SH-SY5Y (cell line): ENCODE data around the gene CCNB2.

Experiments used
- GATA2 ChIP-seq: IDR thresholded peaks from 2 replicates; pipeline ENCODE4 v1.6.1; 2011; ENCODE audit warnings: mild to moderate bottlenecking, low read depth, low read length
- GATA3 ChIP-seq: IDR thresholded peaks from 2 replicates; pipeline ENCODE4 v1.6.1; 2011; ENCODE audit warnings: low read depth, mild to moderate bottlenecking, low read length, moderate library complexity

DNA sequence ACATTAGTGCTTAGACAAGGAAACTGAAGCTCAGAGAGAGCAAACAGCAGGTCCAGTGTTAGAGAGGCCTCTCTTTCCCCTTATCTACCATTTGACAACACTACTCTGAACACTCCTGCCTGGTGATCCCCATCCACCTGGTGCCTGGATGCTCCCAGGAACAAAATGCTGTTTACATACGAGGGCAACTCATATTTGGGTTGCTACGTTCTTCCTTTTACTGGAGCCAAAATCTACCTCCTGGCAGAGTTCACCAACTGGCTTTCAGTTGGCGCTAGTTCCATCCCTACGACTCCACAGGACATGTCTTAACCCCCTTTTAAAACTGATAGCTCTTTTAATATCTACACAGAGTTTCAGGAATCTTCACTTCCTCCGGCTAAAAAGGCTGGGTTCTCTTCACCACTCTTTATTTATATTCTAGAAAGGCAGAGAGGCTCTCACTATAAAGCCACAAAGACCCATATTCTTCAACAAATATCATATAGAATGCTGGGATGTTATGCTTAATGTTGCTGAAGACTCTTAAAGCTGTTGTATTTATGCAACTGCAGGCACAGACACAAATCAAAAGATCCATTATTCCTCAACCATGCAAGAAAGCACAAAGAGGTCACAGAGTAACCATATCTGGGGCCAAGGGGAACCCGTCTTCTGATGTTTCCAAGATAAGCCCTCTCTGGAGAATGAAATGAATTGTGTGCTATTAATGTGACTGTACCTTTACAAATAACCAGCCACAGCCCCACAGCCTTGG, 47.9 kb downstream of the CCNB2 start:
- no peak for TF ChIP-seq GATA2
- TF ChIP-seq GATA3 = no peak
